ENCODE data around the gene WDFY4.

DNA sequence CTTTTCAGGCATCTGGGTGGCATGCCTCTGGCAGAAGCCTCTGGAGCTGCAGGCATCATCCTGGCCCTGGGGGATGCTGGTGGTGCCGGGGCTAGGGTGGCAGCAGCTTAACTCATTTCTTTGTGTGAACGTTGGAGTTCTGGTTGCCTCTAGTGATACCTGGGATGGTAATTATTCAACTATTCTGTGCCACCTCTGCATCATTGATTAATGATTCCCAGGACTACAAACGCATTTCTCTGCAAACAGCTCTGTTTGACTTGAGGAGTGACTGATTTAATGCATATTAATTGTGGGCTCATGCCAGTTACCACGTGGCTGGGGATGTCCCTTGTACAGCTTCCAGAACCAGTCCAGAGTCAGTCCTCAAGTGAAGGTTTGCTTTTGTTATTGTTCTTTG lies 199.0 kb downstream of the WDFY4 start:
- TF ChIP-seq EP300 (IDR thresholded peaks at IDR 0.05; ENCODE audit: borderline replicate concordance) = no peak
- no peak for TF ChIP-seq ZBTB7A (IDR thresholded peaks at IDR 0.05; ENCODE audit: low read depth)
- TF ChIP-seq TAF1 (IDR thresholded peaks at IDR 0.05; ENCODE audit: low read depth) = no peak
- TF ChIP-seq, protein P1, sequence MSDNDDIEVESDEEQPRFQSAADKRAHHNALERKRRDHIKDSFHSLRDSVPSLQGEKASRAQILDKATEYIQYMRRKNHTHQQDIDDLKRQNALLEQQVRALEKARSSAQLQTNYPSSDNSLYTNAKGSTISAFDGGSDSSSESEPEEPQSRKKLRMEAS (IDR thresholded peaks at IDR 0.05) = no peak
- TF ChIP-seq RAD21 (IDR thresholded peaks at IDR 0.05; ENCODE audit: low read depth) = no peak
- no peak for TF ChIP-seq TEAD4 (IDR thresholded peaks at IDR 0.05)
- TF ChIP-seq, protein P2, sequence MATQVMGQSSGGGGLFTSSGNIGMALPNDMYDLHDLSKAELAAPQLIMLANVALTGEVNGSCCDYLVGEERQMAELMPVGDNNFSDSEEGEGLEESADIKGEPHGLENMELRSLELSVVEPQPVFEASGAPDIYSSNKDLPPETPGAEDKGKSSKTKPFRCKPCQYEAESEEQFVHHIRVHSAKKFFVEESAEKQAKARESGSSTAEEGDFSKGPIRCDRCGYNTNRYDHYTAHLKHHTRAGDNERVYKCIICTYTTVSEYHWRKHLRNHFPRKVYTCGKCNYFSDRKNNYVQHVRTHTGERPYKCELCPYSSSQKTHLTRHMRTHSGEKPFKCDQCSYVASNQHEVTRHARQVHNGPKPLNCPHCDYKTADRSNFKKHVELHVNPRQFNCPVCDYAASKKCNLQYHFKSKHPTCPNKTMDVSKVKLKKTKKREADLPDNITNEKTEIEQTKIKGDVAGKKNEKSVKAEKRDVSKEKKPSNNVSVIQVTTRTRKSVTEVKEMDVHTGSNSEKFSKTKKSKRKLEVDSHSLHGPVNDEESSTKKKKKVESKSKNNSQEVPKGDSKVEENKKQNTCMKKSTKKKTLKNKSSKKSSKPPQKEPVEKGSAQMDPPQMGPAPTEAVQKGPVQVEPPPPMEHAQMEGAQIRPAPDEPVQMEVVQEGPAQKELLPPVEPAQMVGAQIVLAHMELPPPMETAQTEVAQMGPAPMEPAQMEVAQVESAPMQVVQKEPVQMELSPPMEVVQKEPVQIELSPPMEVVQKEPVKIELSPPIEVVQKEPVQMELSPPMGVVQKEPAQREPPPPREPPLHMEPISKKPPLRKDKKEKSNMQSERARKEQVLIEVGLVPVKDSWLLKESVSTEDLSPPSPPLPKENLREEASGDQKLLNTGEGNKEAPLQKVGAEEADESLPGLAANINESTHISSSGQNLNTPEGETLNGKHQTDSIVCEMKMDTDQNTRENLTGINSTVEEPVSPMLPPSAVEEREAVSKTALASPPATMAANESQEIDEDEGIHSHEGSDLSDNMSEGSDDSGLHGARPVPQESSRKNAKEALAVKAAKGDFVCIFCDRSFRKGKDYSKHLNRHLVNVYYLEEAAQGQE (IDR thresholded peaks at IDR 0.05; ENCODE audit: low read depth) = no peak

All from Ishikawa (cell line).